ENCODE measurements around the gene CDC42BPB. TPM values are rescaled to one million over a fixed set of nuclear protein-coding genes. Genes with fewer than 3 reads are reported as not detected.

Gene CDC42BPB
- total RNA-seq, 4 donors from 2014 or later: 30.0 to 64.3 (median 32.6) TPM

- intact Hi-C loops (cut with DNase I; ENCODE audit: low total_unique reads): no loop called here
- TF ChIP-seq, protein P1, sequence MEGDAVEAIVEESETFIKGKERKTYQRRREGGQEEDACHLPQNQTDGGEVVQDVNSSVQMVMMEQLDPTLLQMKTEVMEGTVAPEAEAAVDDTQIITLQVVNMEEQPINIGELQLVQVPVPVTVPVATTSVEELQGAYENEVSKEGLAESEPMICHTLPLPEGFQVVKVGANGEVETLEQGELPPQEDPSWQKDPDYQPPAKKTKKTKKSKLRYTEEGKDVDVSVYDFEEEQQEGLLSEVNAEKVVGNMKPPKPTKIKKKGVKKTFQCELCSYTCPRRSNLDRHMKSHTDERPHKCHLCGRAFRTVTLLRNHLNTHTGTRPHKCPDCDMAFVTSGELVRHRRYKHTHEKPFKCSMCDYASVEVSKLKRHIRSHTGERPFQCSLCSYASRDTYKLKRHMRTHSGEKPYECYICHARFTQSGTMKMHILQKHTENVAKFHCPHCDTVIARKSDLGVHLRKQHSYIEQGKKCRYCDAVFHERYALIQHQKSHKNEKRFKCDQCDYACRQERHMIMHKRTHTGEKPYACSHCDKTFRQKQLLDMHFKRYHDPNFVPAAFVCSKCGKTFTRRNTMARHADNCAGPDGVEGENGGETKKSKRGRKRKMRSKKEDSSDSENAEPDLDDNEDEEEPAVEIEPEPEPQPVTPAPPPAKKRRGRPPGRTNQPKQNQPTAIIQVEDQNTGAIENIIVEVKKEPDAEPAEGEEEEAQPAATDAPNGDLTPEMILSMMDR (IDR thresholded peaks at IDR 0.05 in 4 of 5, conservative IDR thresholded peaks at IDR 0.05 in 1 of 5): no peak
- TF ChIP-seq POLR2A (IDR thresholded peaks at IDR 0.05): no peak
- H3K4me1 ChIP-seq: peaks cover 6% of the 10 kb centered on the region in 2 donors
- no peak for DNase-seq
- H3K36me3 ChIP-seq: peaks cover 0 to 88% of the 10 kb centered on the region in 2 donors
- in situ Hi-C loops (cut with MboI; ENCODE audit: low sequenced_read_pairs in 4 of 4): no loop called here
- no peak for ATAC-seq
- H3K27ac ChIP-seq: no peak overlapping the region
- H3K27me3 ChIP-seq: no peaks in the 10 kb centered on the region
- no peaks in the 10 kb centered on the region for H3K9me3 ChIP-seq
- no peak overlapping the region for H3K4me3 ChIP-seq
Observed at GRCh38 chr14:102962111-102962627, 95.2 kb downstream of the CDC42BPB start.

DNA sequence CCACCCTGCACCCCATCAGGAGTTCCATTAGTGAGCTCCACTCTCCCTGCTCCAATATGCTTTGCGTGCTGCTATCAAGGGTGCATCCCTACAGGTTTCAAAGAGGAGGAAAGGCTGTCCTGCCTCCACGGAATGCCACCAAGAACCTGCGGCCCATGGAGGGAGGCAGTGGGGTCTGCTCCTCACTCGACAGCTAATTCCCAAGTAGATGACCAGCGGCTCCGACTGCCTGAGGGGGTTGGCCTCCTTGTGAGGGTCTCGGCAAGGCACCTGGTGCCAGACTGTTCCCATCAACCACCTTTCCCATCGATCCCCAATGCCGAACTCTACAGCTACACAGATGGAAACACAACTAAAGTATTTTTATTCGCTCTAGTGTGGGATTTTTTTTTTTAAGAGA is 98.9 kb downstream of the CDC42BPB start:
- Histone ChIP-seq H3K9me3 (no peaks in the 10 kb centered on the region), H3K27ac (no peak overlapping the region), H3K4me3 (no peak overlapping the region), H3K36me3 (peaks cover 0 to 96% of the 10 kb centered on the region in 2 donors), H3K4me1 (no peaks in the 10 kb centered on the region), H3K27me3 (no peaks in the 10 kb centered on the region)
- DNase-seq (no peak), ATAC-seq (no peak)
- intact Hi-C loops (cut with DNase I; ENCODE audit: low total_unique reads) (no loop called here), in situ Hi-C loops (cut with MboI; ENCODE audit: low sequenced_read_pairs in 4 of 4) (no loop called here)
- TF ChIP-seq, protein P1 (IDR thresholded peaks at IDR 0.05 in 4 of 5, conservative IDR thresholded peaks at IDR 0.05 in 1 of 5): no peak
- no peak for TF ChIP-seq POLR2A (IDR thresholded peaks at IDR 0.05)

DNA sequence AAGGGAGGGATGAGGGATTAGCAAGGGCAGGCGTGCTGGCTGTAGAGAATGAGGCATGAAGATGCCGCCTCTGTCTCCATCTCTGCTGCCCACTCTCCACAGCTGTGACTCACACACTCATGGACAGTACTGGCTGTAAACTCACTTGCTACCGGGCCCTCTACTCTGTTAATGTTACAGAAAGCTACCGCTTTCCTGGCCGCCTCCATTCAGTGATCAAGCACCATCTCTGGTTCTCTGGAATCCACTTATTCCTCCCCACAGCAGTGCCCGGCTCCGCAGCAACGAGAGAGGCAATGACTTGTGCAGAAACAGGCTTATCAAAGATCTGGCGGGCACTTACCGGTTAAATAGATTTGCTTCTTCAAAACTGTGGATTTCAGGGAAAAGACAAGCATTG is 100.1 kb downstream of the CDC42BPB start:
- no peak overlapping the region for H3K27ac ChIP-seq
- H3K27me3 ChIP-seq: no peaks in the 10 kb centered on the region
- H3K4me1 ChIP-seq: no peaks in the 10 kb centered on the region
- H3K9me3 ChIP-seq: no peaks in the 10 kb centered on the region
- intact Hi-C loops (cut with DNase I; ENCODE audit: low total_unique reads): no loop called here
- in situ Hi-C loops (cut with MboI; ENCODE audit: low sequenced_read_pairs in 4 of 4): no loop called here
- H3K36me3 ChIP-seq: peaks cover 0 to 96% of the 10 kb centered on the region in 2 donors
- no peak overlapping the region for H3K4me3 ChIP-seq
- ATAC-seq: no peak
- no peak for TF ChIP-seq POLR2A (IDR thresholded peaks at IDR 0.05)
- TF ChIP-seq, protein P1 (IDR thresholded peaks at IDR 0.05 in 4 of 5, conservative IDR thresholded peaks at IDR 0.05 in 1 of 5): no peak
- DNase-seq: no peak

DNA sequence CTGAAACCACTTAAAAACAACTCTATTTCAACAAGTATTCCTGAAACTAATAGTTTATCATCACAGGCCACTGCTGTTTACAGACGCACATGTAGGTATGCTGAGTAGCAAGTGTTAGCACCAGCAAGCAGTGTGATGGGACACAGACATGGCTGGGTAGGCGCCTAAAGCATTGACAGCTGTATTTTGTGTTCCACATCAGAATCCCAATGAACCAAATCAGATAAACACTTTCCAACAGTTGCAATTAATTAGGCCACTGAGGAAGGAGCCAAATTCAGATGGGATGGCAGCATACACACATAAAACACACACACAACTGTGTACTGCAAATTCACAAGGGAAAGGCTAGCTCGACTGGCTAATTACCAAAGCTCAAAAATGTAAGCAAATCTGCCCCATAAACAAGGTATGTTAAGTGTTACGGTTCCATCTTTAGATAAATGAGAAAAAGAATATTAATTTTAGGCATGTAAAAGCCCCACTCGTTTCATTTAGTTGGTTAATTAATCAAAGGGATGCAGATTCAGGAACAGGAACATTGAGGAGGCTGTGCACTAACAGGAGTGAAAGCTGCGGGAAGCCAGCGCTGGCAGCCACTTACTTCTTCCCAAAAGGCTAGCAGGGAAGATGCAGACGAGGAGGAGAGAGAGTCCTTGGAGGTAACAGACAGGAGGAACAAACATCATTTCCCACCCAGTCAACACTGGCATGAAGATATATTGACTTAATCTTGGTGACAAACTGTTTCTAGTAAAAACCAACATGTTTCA is 101.5 kb downstream of the CDC42BPB start:
- Histone ChIP-seq H3K27me3 (no peaks in the 10 kb centered on the region), H3K36me3 (peaks cover 0 to 96% of the 10 kb centered on the region in 2 donors), H3K4me1 (no peaks in the 10 kb centered on the region), H3K9me3 (no peaks in the 10 kb centered on the region), H3K4me3 (no peak overlapping the region), H3K27ac (no peak overlapping the region)
- DNase-seq (no peak), ATAC-seq (no peak)
- in situ Hi-C loops (cut with MboI; ENCODE audit: low sequenced_read_pairs in 4 of 4): no loop called here
- TF ChIP-seq, protein P1 (IDR thresholded peaks at IDR 0.05 in 4 of 5, conservative IDR thresholded peaks at IDR 0.05 in 1 of 5): no peak
- intact Hi-C loops (cut with DNase I; ENCODE audit: low total_unique reads): no loop called here

Measured in gastrocnemius medialis (tissue), 4 donors.